GM20000 (cell line): ENCODE results near the gene C4BPB.

Experiments used
- DNase-seq: peaks from one replicate; pipeline ENCODE4 v3.0.0; 2012; ENCODE audit warnings: low spot score
- CTCF ChIP-seq: IDR thresholded peaks from 2 replicates; pipeline ENCODE4 v1.5.1; 2012; ENCODE audit warnings: mild to moderate bottlenecking, control low read depth; ENCODE audit errors: extremely low read depth, missing control alignments

C4BPB gene

GRCh38 chr1:207070811-207071210 is 17.8 kb upstream of the C4BPB start:
- DNase-seq = no peak

GRCh38 chr1:207071426-207071825 is 17.2 kb upstream of the C4BPB start:
- DNase-seq = no peak
- no peak for TF ChIP-seq CTCF

More at GRCh38 chr1:207070811-207071210, 17.8 kb upstream of the C4BPB start:
- no peak for TF ChIP-seq CTCF

GRCh38 chr1:207072233-207072632 is 16.4 kb upstream of the C4BPB start:
- no peak for DNase-seq
- TF ChIP-seq CTCF = no peak

- no peak for DNase-seq
- no peak for TF ChIP-seq CTCF
Measured at GRCh38 chr1:207073906-207074820, 14.5 kb upstream of the C4BPB start.

- no peak for TF ChIP-seq CTCF
- no peak for DNase-seq
Measured at GRCh38 chr1:207076181-207076955, 12.3 kb upstream of the C4BPB start.

- DNase-seq = no peak
- no peak for TF ChIP-seq CTCF
Measured at GRCh38 chr1:207077012-207077411, 11.6 kb upstream of the C4BPB start.
